Activated CD8-positive, alpha-beta memory T cell treated with anti-CD3 and anti-CD28 coated beads, Interleukin-2, amount 50 U/mL, for 24 hours (primary cell): Measurements from ENCODE around the gene AKNA.

Experiments used
- DNase-seq: peaks from one replicate; pipeline ENCODE4 v3.0.0-alpha.2; 2020; ENCODE audit errors: extremely low read depth

AKNA gene

DNA sequence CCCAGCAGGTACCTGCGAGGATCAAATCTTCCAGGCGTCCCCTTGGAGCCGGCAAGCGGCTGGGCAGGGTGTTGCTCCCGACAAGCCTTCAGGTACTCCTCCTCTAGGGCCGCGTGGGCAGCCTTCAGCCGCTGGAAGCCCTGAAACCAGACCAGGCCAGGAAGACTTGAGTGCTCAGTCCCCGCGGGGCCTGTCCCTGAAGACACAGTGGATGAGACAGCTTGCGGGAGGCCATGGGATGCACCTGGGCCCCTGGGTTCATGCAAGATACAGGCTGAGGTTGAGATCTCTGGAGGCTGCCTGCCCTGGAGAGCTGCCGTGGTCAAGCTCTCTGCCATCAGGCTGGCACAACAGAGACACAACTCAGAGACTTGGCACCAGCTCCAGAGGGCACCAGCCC lies 25.4 kb downstream of the AKNA start:
- no peak for DNase-seq

DNA sequence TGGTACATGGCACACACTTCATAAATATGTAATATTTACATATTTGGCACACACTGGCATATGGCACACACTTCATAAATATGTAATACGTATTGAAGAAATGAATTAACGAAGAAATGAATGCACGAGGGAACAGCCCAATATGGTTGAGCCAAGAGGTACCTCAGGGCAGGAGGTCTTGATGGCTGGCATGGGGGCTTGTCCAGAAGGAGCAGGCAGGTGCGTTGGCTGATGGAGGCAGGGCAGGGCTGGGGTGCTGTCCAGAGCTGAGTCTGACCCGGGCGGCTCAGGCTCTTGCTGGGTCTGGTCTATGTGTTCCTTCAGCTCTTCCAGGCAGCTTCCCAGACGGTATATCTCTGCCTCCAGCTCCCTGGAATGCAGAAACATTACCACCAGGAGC lies 26.2 kb downstream of the AKNA start:
- no peak for DNase-seq

DNA sequence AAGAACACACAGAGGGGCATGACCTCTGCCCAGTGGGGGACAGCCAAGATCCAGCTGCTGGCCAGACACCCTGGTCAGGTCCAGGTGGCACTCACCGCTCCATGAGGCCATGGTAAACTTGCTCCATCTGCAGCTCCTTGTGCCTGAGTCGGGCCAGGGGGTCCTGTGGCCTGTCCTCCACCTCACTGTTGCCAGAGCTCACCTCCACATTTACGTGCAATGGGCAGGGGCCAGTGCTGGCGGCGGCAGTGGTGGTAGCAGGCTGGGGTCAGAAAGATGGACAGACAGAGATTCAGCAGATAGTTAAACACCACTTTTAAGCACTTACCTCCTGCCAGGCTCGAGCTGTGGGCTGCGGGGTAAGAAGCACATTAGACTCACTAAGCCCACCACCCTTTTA lies 28.0 kb downstream of the AKNA start:
- DNase-seq: no peak

DNA sequence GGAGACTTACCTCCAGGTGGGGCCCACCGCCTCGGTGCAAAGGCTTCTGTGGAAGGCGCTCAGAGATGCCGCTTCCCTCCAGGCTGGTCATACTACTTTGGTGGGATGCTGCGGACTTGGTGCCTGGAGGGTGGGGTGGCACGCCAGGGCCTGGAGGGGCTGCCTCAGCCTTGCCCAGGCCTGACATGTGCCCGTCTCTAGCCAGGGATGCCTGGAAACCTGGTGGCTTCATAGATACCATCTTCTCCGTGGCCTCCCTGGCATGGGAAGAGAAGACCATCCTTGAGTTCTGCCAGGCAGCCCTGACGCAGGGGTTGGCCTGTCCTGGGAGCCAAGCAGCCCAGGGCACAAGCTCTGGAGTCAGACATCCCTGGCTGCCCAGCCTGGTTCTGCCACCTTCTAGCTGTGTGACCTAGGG lies 29.9 kb downstream of the AKNA start:
- DNase-seq: no peak

DNA sequence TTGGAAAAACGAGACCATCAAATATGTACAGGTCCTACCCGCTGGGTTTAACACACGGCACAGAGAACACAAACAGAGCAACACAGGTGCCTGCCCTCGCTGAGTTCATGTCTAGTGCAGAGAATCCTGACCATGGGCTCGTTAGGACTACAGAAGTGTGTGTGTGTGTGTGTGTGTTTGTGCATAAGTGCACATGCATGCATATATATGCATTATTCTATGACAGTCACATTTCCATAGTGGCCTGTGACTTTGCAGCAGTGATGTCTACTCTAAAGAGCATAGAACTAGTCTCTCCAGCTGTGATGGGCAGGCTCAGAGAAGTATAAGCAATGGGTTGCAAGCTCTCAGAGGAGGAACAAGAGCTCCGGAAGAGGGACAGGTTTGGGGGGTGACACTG lies 30.4 kb downstream of the AKNA start:
- no peak for DNase-seq

DNA sequence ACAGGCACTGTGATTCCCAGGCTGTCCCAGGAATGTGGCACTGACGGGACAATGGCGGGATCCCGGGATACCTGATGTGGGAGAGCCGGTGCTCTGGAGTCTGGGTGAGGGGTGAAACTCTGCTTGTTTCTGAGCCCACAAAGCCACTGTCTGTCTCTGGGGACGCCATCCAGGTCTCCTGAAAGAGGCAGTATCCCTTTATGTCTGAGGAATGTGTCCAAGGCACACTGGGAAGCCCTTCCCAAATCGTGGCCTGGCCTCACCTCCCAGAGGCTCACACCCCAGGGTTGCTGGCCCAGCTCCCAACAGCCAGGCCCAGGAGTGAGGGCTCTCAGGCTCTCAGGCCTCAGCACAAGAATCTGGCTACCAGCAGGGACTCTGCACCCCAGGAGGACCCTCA lies 31.0 kb downstream of the AKNA start:
- no peak for DNase-seq

DNA sequence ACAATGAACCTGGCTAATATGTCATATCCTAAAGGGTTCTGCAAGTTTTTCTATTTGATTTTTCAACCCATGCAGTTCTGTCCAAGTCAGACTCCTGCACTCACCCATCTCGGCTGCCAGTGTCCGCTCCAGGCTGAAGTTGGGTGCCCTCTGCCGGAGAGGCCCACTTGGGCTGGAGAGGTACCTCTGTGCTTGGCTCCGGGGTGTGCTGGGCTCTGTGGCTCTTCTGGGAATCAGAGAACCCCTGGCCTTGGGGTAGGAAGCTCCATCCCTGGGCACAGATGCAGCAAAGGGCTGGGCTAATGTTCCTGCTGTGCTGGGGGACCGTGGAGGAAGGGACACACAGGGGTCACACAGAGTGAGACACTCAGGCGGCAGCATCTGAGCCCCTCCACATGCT lies 32.0 kb downstream of the AKNA start:
- no peak for DNase-seq

DNA sequence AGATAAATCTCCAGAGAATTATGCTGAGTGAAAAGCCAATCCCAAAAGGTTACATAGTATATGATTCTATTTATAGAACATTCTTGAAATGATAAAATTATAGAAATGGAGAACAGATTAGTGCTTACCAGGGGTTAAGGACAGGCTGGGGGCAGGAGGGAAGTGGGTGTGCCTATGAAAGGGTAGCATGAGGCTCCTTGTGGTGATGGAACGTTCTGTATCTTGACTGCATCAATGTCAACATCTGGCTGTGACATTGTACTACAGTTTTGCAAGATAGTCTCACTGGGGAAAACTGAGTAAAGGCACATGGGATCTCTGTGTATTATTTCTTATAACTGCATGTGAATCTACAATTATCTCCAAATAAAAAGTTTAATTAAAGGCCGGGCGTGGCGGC lies 35.9 kb downstream of the AKNA start:
- no peak for DNase-seq

DNA sequence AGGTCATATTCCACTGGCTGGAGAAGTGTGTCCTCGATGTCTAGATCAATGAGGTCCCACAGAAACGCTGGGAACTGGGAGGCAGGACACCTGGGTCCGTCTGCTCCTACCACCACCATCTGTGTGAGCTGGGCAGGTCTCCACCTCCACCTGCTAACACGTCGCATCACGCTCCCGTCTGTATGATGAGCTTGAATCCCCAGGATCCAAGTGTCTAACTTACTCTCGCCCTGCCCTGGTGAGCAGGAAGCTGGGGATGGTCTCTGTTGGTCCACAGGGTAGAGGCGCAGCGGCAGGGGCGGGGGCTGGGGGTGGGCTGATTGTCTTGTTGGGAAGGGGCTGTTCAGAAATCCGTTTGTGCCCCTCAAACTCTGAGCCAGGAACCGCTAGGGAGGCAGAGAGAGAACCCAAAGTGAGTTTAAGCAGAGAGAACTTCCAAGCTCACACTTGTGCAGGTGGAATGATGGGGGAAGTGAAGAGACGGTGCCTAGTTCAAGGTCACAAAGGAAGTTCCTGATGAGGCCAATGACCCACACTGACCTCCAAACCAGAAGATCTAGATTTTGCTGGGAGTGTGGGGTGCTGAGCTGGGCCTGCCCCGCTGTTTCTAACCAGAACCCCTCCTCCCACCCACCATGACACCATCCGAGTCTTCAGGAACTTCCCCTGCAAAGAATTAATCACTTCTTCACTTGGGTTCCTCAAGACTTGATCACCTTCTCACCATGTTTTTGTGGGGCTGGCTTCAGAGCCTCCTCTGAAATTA lies 37.0 kb downstream of the AKNA start:
- no peak for DNase-seq

DNA sequence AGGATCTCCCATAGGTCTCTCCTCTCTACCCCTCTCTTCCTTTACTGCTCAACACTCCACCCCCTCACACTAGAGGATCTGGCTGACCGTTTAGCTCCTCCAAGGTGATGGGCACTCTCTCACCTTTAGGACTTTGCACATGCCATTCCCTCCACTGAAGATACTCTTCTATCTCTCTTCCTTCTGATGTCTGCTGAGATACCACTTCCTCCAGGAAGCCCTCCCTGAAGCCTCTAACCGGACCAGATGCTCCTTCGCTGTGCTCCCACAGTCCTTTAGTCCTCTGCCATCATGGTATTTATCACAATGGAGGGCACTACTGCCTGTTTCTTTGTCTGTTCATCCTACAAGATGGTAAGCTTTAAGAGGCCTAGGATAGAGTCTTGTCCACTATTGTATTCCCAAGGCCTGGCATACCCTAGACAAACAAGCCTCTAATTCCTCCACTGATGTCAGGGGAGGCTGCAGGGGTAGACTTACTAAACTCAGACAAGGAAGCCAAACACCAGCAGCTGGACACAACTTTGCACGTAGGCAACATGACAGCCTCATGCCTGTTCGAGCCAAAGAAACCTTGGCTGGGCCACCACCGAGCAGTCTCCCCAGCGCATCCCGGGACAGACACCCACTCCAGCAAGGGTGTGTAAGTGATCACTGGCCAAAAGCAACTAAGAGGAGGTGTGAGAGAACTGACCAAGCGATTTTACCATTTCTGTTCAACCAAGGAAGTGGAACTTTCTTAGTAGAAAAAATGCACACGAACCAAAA lies 37.9 kb downstream of the AKNA start:
- DNase-seq: no peak

DNA sequence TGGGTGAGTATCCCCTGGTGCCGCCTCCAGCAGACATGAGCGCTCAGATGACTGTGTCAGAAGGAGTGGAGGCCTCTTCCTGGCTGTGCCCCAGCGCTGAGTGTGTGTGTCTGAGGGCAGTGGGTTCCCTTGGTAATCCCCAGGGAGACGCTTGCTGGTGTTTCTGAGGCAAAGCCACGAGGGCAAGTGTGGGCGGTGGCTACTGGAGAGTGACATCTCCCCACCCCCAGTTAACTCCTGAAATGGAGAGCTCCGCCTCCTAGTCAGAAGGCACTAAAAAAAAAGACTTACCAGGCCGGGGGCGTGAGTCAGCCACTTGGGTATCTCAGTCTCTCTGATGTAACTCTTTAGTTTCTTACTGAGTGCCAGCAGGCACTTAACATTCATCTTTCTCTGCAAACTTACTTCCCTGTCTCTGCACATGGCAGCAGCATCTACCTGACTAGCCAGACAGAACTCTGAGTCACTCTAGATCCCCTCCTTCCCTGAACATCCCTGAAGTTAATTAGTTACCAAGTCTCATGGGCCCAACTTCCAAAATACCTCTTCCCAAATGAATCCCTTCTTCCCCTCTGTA lies 38.8 kb downstream of the AKNA start:
- peak; percentile 83 for DNase-seq

DNA sequence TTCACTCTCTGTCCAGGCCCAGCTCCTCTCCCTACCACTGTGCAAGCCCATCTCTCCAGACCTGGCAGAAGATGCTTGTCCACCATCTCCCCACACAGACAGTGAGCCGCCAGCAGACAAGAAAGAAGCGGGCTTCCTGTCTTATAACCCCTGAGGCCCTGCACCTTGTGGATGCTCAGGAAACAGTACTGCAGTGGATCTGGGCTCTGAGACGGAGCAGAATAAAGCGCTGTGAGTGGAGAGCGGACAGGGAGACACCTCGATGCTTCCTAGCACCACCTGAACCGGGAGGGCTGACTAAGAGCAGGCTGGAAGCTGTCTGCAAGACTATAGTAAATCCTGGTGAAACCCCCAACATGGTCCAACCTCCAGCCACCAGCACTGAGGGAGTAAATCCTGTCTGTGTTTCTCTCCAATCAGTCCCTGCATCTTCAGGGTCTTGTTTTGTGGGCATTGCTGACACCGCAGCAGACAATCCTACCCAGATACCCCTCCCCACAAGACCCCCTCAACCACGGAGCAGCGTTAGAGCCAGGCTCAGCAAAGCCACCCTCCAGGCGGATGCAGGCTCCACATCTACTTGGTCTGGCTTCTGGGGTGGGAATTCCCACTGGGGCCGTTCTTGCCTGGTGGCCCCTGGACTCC lies 39.4 kb downstream of the AKNA start:
- DNase-seq: no peak

DNA sequence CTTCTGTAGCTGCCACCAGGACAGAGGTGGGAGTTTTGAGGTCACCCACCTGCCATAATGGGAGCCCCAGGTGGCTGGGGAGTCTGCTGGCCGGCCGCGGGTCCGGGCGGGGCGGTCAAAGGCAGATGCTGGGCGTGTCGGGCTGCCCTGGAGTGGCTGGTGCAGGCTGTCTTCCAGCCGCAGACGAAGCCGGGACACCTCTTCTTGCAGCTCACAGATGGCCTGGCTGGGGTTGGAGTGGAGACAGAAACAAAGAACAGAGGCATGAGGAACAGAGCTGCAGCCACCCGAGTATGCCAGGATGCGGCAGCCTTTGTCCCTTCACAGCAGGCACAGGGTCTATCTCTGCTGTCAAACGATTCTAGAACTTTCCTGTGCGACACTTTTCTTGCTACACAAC lies 40.1 kb downstream of the AKNA start:
- DNase-seq: no peak

DNA sequence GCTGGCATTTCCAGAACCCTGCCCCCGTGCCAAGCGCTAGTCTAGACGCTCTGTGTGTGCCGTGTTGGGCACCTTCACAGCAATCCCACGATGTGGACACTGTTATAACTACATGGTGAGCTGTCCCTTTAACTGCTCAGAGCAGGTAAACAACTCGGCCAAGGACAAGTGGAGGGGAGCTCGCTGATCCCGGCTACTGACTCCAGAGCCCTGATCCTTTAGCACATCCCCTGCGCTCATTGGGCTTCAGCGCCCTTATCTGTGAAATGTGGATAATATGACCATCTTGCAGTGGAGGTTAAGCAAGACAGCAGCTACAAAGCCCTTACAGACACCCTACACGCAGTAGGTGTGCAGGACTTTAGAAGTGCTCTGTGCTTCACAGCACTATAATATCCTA lies 41.6 kb downstream of the AKNA start:
- no peak for DNase-seq

DNA sequence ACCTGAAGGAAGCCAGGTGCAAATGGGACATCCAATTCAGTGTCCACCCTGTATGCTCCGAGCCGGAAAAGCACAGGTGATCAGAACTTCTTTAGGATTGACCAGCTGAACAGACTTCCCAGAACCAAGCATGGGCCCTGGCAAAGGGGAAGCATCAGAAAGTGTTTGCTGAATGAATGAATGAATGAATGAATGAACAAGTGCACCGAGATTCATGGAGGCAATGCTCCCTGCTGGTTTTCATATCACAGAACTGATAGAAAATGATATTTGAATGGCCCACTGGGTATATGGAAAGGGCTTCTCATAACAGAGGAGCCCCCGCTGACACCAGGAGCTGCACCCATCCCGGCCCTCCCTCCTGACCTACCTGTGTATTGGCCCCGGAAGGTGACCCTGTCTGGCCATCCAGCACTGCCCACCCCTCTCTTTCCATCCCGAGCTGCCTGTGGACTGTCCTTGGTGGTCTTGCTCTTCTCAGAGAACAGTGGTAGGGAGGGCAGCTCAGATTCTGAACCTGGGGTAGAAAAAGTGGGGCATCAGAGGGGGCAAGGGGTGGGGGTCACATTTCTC lies 42.2 kb downstream of the AKNA start:
- no peak for DNase-seq

DNA sequence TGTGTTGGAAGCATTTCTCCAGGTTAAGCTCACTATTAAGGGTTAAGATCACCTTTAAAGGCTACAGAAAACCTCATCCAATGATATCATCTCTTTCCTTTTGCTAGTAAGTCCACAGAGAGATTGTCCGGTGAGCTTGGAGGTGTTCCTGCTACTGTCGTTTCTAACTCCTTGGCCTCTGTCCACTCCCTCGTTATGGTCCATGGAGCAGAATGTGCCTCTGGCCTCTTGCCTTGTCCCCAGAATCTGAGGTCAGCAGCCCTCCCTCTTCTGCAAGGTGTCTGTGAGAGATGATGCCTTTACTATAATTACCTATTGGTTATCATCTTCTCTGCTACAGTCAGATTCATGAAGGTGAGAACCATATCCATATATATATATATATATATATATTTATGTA lies 43.1 kb downstream of the AKNA start:
- DNase-seq: no peak

DNA sequence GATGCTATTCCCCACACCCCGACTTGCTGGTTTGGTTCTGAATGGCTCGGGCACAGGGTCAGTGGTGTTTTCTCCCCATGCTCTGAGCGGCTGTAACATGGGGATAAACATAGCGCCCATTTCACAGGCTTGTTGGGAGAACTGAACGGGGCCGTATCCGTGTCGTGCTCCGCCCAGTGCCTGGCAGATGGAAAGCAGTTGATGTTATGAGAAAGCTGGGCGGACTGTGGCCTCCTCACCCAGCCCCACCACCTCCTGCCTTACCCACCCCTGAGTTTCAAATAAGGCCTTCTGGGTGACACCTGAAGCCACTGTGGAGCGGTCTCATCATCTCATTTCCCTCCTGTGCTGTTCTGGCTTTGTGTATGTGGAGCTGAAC lies 43.6 kb downstream of the AKNA start:
- no peak for DNase-seq

DNA sequence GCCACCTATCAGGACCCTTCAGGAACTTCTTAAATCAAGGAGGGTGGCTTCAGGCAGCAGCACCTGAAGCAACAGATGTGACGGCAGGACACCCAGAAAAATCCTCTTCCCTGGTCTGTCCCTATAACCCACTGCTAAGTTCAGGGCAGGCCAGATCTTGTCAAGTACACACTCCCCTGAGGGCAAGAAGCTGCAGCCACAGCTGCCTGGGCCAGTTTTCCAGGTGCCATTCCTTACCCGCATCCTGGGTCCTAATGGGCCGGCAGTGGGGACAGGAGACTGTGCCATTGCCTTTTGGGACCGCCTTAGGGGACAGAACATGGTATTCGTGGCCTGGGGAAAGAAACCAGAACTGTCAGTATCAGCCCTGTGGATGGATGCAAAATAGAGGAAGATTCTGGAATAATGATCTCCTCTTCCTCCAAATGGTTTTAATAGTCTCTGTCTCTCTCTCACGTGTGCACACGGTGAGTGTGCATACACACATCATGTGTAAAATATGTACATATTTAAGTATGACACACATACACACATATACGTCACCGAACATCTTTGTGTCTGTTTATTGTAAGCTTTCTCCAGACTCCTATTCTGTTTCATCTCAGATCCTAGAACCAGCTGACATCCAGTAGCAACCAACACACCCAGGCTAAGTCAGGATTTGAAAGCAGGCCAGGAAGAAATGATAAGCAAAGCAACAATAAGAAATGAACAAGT lies 44.2 kb downstream of the AKNA start:
- DNase-seq: no peak

DNA sequence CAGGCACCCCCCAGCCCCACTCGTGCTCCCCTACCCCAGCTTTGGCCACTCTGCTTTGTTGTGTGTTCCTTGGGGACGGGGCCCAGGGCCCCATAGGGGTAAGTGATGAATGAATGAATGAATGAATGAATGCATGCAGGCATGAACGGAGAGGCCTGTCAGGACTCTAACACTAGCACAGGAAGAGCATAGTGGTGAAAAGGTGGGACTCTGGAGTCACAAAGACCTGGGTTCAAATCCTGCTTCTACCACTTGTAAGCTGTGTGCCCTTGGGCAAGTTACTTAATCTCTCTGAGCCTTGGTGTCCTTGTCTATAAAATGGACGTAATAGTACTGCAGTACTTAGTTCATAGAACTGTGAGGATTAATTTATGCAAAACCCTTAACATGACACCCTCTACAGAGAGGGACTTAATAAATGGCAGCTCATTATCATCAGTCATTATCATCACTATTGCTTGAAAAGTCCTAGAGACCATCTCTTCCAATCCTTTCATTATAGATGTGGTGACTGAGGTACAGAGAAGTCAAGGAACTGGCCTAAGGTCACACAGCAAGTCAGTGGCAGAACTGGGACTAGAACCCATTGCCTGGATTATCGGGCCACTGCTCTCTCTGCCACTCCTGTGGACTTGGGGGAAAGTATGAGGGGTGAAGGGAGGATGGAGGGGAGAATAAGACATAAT lies 44.9 kb downstream of the AKNA start:
- DNase-seq: no peak

DNA sequence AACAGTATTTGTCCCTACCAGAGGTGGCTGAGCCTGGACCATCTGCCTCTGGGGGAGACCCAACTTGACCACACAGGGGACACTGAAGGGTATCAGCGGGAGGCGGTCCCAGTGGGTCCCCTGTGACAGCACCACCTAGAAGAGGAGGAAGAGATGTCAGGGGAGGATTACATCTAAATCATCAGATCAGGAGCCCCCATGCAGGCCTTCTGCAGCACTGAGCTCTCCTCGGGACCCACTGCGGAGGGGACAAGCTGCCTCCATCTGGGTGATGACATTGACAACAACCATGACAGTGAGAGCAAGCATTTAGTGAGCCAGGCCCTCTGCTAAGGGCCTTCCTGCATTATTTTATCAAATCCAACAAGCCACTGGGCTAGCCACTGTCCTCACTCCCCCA lies 45.8 kb downstream of the AKNA start:
- no peak for DNase-seq
